ENCODE data around the gene ANKRD53.
"Not testable (repeated sequence)": the region's sequence is repeated elsewhere in the genome, so short reads cannot be mapped to it uniquely, and the experiment has no call there.

The ANKRD53 gene

DNA sequence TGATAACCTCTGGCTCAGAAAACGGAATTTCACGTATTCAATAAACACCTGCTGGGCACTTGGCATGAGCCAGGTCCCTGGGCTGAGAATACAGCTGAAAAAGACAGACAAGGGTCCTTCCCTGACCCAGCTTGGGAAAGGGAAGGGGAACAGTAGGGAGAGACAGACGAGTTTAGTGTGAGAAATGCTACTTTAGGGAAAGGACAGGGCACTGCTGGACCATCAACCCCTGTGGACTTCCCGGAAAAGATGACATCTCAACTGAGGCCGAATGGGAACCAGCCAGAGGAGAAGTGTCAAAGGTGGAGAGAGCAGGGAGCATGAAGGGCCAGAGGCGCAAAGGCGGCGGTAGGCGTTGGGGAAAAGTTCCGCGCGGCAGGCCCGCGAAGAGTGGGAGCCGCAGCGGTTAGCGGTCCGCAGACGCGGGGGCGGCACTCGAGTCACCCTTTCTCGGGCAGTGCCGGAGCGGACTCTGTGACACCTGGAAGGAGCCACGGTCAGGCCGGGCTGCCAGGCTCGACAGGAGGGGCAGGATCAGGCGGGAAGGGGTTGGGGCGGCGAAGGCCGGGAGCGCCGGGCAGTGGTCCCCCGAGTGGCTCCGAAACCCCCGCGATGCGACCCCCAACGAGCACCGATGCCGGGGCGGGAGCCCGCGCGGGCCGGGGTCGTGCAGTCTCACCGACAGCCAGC is 15.7 kb downstream of the ANKRD53 start:
- Histone ChIP-seq H3K9me3 (replicated peaks; ENCODE audit: insufficient read depth, low read length) (no peaks in the 10 kb centered on the region), H3K27me3 (replicated peaks; ENCODE audit: insufficient read depth, low read length) (no peaks in the 10 kb centered on the region), H3K36me3 (replicated peaks; ENCODE audit: insufficient read depth, low read length) (no peaks in the 10 kb centered on the region; the same call in 1 of the 2 replicates), H3F3A (ENCODE audit: insufficient read depth, low read length) (0 out of 2 replicates have a peak, but pooled peaks cover 7% of the 10 kb centered on the region), H3K9me2 (replicated peaks; ENCODE audit: insufficient read depth, low read length) (no peaks in the 10 kb centered on the region), H2AFZ (ENCODE audit: low read length) (peak overlapping the region; percentile 81), H3K79me2 (ENCODE audit: low read length) (peaks cover 29% of the 10 kb centered on the region), H3K4me2 (ENCODE audit: low read depth, low read length) (peak overlapping the region; percentile 90), H4K20me1 (ENCODE audit: insufficient read depth, low read length) (no peaks in the 10 kb centered on the region), H3K4me1 (ENCODE audit: low read length) (peaks cover 13% of the 10 kb centered on the region), H3K27ac (ENCODE audit: low read length) (peak overlapping the region; percentile 35; the same call in 1 of the 2 replicates), H3K9ac (ENCODE audit: low read length) (peak overlapping the region; percentile 95), H3K4me3 (ENCODE audit: low read length) (peak overlapping the region; percentile 80)
- TF ChIP-seq EZH2 (optimal IDR thresholded peaks at IDR 0.05; ENCODE audit: low read depth, low read length): no peak
- no peak for TF ChIP-seq EZH2phosphoT487 (IDR thresholded peaks at IDR 0.05; ENCODE audit: low read length)
- TF ChIP-seq, protein P1, sequence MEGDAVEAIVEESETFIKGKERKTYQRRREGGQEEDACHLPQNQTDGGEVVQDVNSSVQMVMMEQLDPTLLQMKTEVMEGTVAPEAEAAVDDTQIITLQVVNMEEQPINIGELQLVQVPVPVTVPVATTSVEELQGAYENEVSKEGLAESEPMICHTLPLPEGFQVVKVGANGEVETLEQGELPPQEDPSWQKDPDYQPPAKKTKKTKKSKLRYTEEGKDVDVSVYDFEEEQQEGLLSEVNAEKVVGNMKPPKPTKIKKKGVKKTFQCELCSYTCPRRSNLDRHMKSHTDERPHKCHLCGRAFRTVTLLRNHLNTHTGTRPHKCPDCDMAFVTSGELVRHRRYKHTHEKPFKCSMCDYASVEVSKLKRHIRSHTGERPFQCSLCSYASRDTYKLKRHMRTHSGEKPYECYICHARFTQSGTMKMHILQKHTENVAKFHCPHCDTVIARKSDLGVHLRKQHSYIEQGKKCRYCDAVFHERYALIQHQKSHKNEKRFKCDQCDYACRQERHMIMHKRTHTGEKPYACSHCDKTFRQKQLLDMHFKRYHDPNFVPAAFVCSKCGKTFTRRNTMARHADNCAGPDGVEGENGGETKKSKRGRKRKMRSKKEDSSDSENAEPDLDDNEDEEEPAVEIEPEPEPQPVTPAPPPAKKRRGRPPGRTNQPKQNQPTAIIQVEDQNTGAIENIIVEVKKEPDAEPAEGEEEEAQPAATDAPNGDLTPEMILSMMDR (IDR thresholded peaks at IDR 0.05; ENCODE audit: low read length): no peak
- no peak for DNase-seq

DNA sequence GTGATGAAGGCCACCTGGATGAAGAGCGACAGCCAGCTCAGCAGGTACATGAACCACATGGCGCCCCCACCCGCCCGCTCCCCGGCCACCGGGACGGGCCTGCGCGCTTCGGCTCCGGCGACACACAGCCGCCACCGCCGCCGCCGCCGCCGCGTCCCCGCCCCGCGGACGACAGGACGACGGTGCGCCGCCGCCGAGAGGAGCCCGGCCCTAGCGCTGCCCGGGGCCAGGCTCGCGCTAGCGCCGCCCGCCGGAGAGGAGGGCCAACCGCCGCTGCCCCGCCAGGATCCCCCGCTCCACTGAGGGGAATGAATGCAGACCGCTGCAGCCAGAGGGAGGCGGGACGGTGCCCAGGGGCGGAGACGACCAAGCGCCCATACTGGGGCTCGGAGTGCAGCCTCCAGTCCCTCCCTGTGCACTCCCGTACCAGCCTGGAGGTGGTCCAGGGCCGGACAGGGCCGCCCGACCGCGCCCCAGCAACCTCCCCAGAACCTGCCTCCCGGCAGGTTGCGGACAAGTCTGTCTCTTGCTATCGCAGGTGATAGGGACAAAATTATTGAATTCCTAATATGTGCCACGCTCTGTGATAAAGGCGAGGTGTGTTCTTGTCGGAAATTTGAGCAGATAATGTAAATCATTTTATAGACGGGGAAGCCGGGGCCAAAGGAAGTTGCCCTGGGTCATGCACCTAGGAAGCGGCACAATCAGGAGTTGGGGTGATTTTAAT is 16.4 kb downstream of the ANKRD53 start, which contains the start of gene TEX261:
Gene TEX261 (minus strand): TSS at position 175 of the 727 bp plus-strand sequence. CDS start 116 bp downstream, at position 59.
- Histone ChIP-seq H3K27me3 (replicated peaks; ENCODE audit: insufficient read depth, low read length) (no peaks in the 10 kb centered on the region), H2AFZ (ENCODE audit: low read length) (peak within 1 kb of the TSS; percentile 99), H3K79me2 (ENCODE audit: low read length) (peaks cover 29% of the 10 kb centered on the region), H3K36me3 (replicated peaks; ENCODE audit: insufficient read depth, low read length) (no peaks in the 10 kb centered on the region), H3F3A (ENCODE audit: insufficient read depth, low read length) (0 out of 2 replicates have a peak, but pooled peaks cover 11% of the 10 kb centered on the region), H3K4me2 (ENCODE audit: low read depth, low read length) (peak within 1 kb of the TSS; percentile 90), H3K9ac (ENCODE audit: low read length) (peak within 1 kb of the TSS; percentile 95), H3K4me1 (ENCODE audit: low read length) (peaks cover 19% of the 10 kb centered on the region), H3K4me3 (ENCODE audit: low read length) (peak within 1 kb of the TSS; percentile 81), H3K9me2 (replicated peaks; ENCODE audit: insufficient read depth, low read length) (no peaks in the 10 kb centered on the region), H4K20me1 (ENCODE audit: insufficient read depth, low read length) (no peaks in the 10 kb centered on the region), H3K27ac (ENCODE audit: low read length) (peak within 1 kb of the TSS; percentile 35; the same call in 1 of the 2 replicates), H3K9me3 (replicated peaks; ENCODE audit: insufficient read depth, low read length) (no peaks in the 10 kb centered on the region)
- peak; percentile 92 for DNase-seq
- TF ChIP-seq, protein P1 (IDR thresholded peaks at IDR 0.05; ENCODE audit: low read length): peak; percentile 58
- no peak for TF ChIP-seq EZH2phosphoT487 (IDR thresholded peaks at IDR 0.05; ENCODE audit: low read length)

DNA sequence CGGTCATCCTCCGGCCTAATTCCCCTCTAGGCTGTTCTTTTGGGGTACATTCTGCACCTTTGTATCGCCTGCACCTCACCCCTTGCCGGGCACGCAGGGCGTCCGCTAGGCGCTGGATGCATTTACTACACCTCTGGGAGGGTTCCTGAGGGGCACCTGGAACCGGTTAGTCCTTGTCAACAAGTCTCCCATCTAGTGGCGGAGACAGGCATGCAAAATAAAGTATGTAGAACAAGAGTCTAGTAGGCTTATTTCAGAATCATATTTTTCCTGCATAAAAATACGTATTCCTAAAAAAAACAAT is 16.9 kb downstream of the ANKRD53 start:
- TF ChIP-seq, protein P1 (IDR thresholded peaks at IDR 0.05; ENCODE audit: low read length): peak; percentile 64
- TF ChIP-seq EZH2phosphoT487 (IDR thresholded peaks at IDR 0.05; ENCODE audit: low read length) (no peak), EZH2 (optimal IDR thresholded peaks at IDR 0.05; ENCODE audit: low read depth, low read length) (no peak)
- H3K4me2 ChIP-seq (ENCODE audit: low read depth, low read length): peak overlapping the region; percentile 85
- H3K9me2 ChIP-seq (replicated peaks; ENCODE audit: insufficient read depth, low read length): no peaks in the 10 kb centered on the region
- DNase-seq: peak; percentile 82
- 0 out of 2 replicates have a peak, but pooled peaks cover 11% of the 10 kb centered on the region for H3F3A ChIP-seq (ENCODE audit: insufficient read depth, low read length)
- no peaks in the 10 kb centered on the region for H4K20me1 ChIP-seq (ENCODE audit: insufficient read depth, low read length)
- H3K79me2 ChIP-seq (ENCODE audit: low read length): peaks cover 29% of the 10 kb centered on the region
- H3K4me3 ChIP-seq (ENCODE audit: low read length): peak overlapping the region; percentile 81
- no peaks in the 10 kb centered on the region for H3K9me3 ChIP-seq (replicated peaks; ENCODE audit: insufficient read depth, low read length)
- H3K4me1 ChIP-seq (ENCODE audit: low read length): peaks cover 19% of the 10 kb centered on the region
- peak overlapping the region; percentile 99 for H2AFZ ChIP-seq (ENCODE audit: low read length)
- no peak overlapping the region; the same call in 1 of the 2 replicates for H3K27ac ChIP-seq (ENCODE audit: low read length)
- H3K9ac ChIP-seq (ENCODE audit: low read length): peak overlapping the region; percentile 40; the same call in 1 of the 2 replicates
- H3K36me3 ChIP-seq (replicated peaks; ENCODE audit: insufficient read depth, low read length): no peaks in the 10 kb centered on the region
- no peaks in the 10 kb centered on the region for H3K27me3 ChIP-seq (replicated peaks; ENCODE audit: insufficient read depth, low read length)

DNA sequence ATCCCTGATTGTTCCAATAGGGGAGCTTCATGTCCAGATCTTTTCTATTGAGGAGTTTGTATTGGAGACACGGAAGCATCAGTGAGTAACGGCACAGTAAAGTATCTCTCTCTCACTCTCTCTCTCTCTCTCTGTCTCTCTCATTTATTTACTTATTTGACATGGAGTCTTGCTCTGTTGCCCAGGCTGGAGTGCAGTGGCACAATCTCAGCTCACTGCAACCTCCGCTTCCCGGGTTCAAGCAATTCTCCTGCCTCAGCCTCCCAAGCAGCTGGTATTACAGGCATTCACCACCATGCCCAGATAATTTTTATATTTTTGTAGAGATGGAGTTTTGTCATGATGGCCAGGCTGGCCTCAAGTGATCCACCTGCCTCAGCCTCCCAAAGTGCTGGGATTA is 20.5 kb downstream of the ANKRD53 start:
- peaks cover 11% of the 10 kb centered on the region for H3K4me1 ChIP-seq (ENCODE audit: low read length)
- not testable (repeated sequence) for H3K36me3 ChIP-seq (replicated peaks; ENCODE audit: insufficient read depth, low read length); H3K4me3 ChIP-seq (ENCODE audit: low read length); H3K79me2 ChIP-seq (ENCODE audit: low read length); H3K27me3 ChIP-seq (replicated peaks; ENCODE audit: insufficient read depth, low read length); H3K9me2 ChIP-seq (replicated peaks; ENCODE audit: insufficient read depth, low read length); H3K27ac ChIP-seq (ENCODE audit: low read length); H3K4me2 ChIP-seq (ENCODE audit: low read depth, low read length); H4K20me1 ChIP-seq (ENCODE audit: insufficient read depth, low read length); H3K9ac ChIP-seq (ENCODE audit: low read length); H3K9me3 ChIP-seq (replicated peaks; ENCODE audit: insufficient read depth, low read length); H2AFZ ChIP-seq (ENCODE audit: low read length); DNase-seq
- H3F3A ChIP-seq (ENCODE audit: insufficient read depth, low read length): 0 out of 2 replicates have a peak, but pooled peaks cover 11% of the 10 kb centered on the region

All from MM.1S (cell line).